ENCODE data around the gene C10orf71. TPM values are rescaled to one million over a fixed set of nuclear protein-coding genes. Genes with fewer than 3 reads are reported as not detected.

C10orf71 gene
- polyA plus RNA-seq, 1 donor from 2014 or later = not detected

GRCh38 chr10:49373361-49373760 is 74.4 kb downstream of the C10orf71 start:
- no peak overlapping the region for H3K4me2 ChIP-seq (ENCODE audit: low read length)
- H3K27ac ChIP-seq (ENCODE audit: low read length) = no peak overlapping the region
- H3K4me3 ChIP-seq (ENCODE audit: low read length) = no peak overlapping the region
- no peaks in the 10 kb centered on the region for H3K9me2 ChIP-seq (ENCODE audit: insufficient read depth, low read length)
- no peaks in the 10 kb centered on the region for H3K79me2 ChIP-seq (replicated peaks; ENCODE audit: insufficient read depth, low read length)
- H3K9ac ChIP-seq (ENCODE audit: low read length) = no peak overlapping the region
- H3K36me3 ChIP-seq (ENCODE audit: insufficient read depth, low read length) = no peaks in the 10 kb centered on the region
- no peak overlapping the region for H2AFZ ChIP-seq (ENCODE audit: low read depth, low read length)
- H3K9me3 ChIP-seq (ENCODE audit: low read length) = no peaks in the 10 kb centered on the region
- TF ChIP-seq RAD21 (conservative IDR thresholded peaks at IDR 0.05) = no peak
- TF ChIP-seq POLR2AphosphoS5 (IDR thresholded peaks at IDR 0.05) = no peak
- TF ChIP-seq MXI1 (conservative IDR thresholded peaks at IDR 0.05; ENCODE audit: poor library complexity, severe bottlenecking) = no peak
- no peak for TF ChIP-seq TAF1 (IDR thresholded peaks at IDR 0.05; ENCODE audit: low read depth)
- TF ChIP-seq REST (IDR thresholded peaks at IDR 0.05; ENCODE audit: borderline replicate concordance) = no peak
- TF ChIP-seq SMC3 (conservative IDR thresholded peaks at IDR 0.05; ENCODE audit: poor library complexity) = no peak
- no peak for TF ChIP-seq EP300 (conservative IDR thresholded peaks at IDR 0.05; ENCODE audit: poor library complexity, severe bottlenecking)
- no peak for TF ChIP-seq CTCF (IDR thresholded peaks at IDR 0.05; ENCODE audit: poor library complexity, severe bottlenecking)
- no peak for TF ChIP-seq EZH2 (IDR thresholded peaks at IDR 0.05; ENCODE audit: borderline replicate concordance, insufficient read depth, low read length, poor library complexity, severe bottlenecking)
- no peaks in the 10 kb centered on the region for H4K20me1 ChIP-seq (ENCODE audit: insufficient read depth)
- no peaks in the 10 kb centered on the region for H3F3A ChIP-seq (ENCODE audit: insufficient read depth, low read length, poor library complexity, severe bottlenecking)
- H3K27me3 ChIP-seq (ENCODE audit: insufficient read depth, low read depth, low read length) = no peaks in the 10 kb centered on the region

- Histone ChIP-seq H3K4me3 (ENCODE audit: low read length) (no peak overlapping the region), H3F3A (ENCODE audit: insufficient read depth, low read length, poor library complexity, severe bottlenecking) (no peaks in the 10 kb centered on the region), H3K27me3 (ENCODE audit: insufficient read depth, low read depth, low read length) (no peaks in the 10 kb centered on the region), H3K9me2 (ENCODE audit: insufficient read depth, low read length) (no peaks in the 10 kb centered on the region), H3K9ac (ENCODE audit: low read length) (no peak overlapping the region), H4K20me1 (ENCODE audit: insufficient read depth) (no peaks in the 10 kb centered on the region), H3K4me2 (ENCODE audit: low read length) (no peak overlapping the region), H3K79me2 (replicated peaks; ENCODE audit: insufficient read depth, low read length) (no peaks in the 10 kb centered on the region), H3K36me3 (ENCODE audit: insufficient read depth, low read length) (no peaks in the 10 kb centered on the region), H2AFZ (ENCODE audit: low read depth, low read length) (no peak overlapping the region), H3K9me3 (ENCODE audit: low read length) (no peaks in the 10 kb centered on the region), H3K27ac (ENCODE audit: low read length) (no peak overlapping the region)
- TF ChIP-seq SMC3 (conservative IDR thresholded peaks at IDR 0.05; ENCODE audit: poor library complexity) = no peak
- no peak for TF ChIP-seq EP300 (conservative IDR thresholded peaks at IDR 0.05; ENCODE audit: poor library complexity, severe bottlenecking)
- no peak for TF ChIP-seq CTCF (IDR thresholded peaks at IDR 0.05; ENCODE audit: poor library complexity, severe bottlenecking)
- TF ChIP-seq TAF1 (IDR thresholded peaks at IDR 0.05; ENCODE audit: low read depth) = no peak
Measured at GRCh38 chr10:49374740-49375139, 75.8 kb downstream of the C10orf71 start.

Data from neural cell (in vitro differentiated cells).